K562 (cell line): ENCODE data around the gene POP7. TPM values are rescaled to one million over a fixed set of nuclear protein-coding genes. Genes with fewer than 3 reads are reported as not detected.
"Not testable (repeated sequence)": the region's sequence is repeated elsewhere in the genome, so short reads cannot be mapped to it uniquely, and the experiment has no call there.

Experiments used
- ATAC-seq: fragments of 200-7000 bp; cut with Tn5 transposase; 3 replicates; pipeline ENCODE4 v1.9.1; 2020; ENCODE audit warnings: moderate library complexity
- BruUV-seq: library from RNA; stranded (reverse); fragments of 400-500 nt; replicated peaks from 2 replicates; lab custom pipeline; 2021; lab: Mats Ljungman, UMichigan
- CTCF ChIA-PET: fragments of 300-600 bp; formaldehyde crosslinking; extraction: SDS; loops from one replicate; lab custom pipeline; 2021; ENCODE audit warnings: low intra/inter-chr PET ratio; lab: Yijun Ruan, JAX
- POLR2A ChIA-PET: fragments of 300-600, 350-650 bp; sonication (Branson Sonifier 250); formaldehyde crosslinking; extraction: SDS; loops from one replicate; lab custom pipeline; 2021; ENCODE audit warnings: antibody characterized with exemption, inconsistent platforms; lab: Yijun Ruan, JAX
- DNase-seq, 4 experiments: peaks; one replicate each; pipeline versions ENCODE4 v3.0.0 to v3.0.0-alpha.2; 2011 to 2018; ENCODE audit warnings: low spot score in 3 of 4, mixed read lengths in 3 of 4; ENCODE audit errors: extremely low read depth in 1 of 4
- FAIRE-seq: peaks from 2 replicates; lab custom pipeline; 2011; peaks lifted over from hg19 to GRCh38; lab: Jason Lieb, UNC
- H2AFZ ChIP-seq: 2 replicates; pipeline ENCODE4 v1.6.0; 2011; ENCODE audit warnings: low read depth, low read length, control low read depth, inconsistent platforms
- H3K27ac ChIP-seq: fragments of 200-600 bp; 3 replicates; pipeline ENCODE4 v1.8.0; 2011; ENCODE audit warnings: low read depth, mild to moderate bottlenecking, control low read depth, inconsistent platforms, low read length, moderate library complexity, mixed read lengths; ENCODE audit errors: extremely low read depth
- H3K27me3 ChIP-seq, 2 experiments: fragments of 300-600 bp in 1 of 2; 2 replicates in 1 of 2; 3 replicates in 1 of 2; pipeline versions ENCODE4 v1.6.0 to v1.8.0; 2011; ENCODE audit warnings: inconsistent platforms in 2 of 2, low read length in 2 of 2, mild to moderate bottlenecking in 1 of 2, mixed read lengths in 1 of 2, moderate library complexity in 1 of 2; ENCODE audit not compliant: control insufficient read depth in 2 of 2, insufficient read depth in 2 of 2
- H3K36me3 ChIP-seq: fragments of 300-600 bp; 3 replicates; pipeline ENCODE4 v1.8.0; 2011; ENCODE audit warnings: mild to moderate bottlenecking, low read length, inconsistent platforms; ENCODE audit not compliant: control insufficient read depth, insufficient read depth
- H3K4me1 ChIP-seq, 2 experiments: fragments of 200-600 bp in 1 of 2; replicated peaks in 1 of 2; 2 replicates in 1 of 2; 3 replicates in 1 of 2; pipeline versions ENCODE4 v1.5.1 to v1.8.0; 2011; ENCODE audit warnings: inconsistent platforms in 2 of 2, low read length in 2 of 2, mild to moderate bottlenecking in 1 of 2, mixed read lengths in 1 of 2, moderate library complexity in 1 of 2; ENCODE audit not compliant: control insufficient read depth in 2 of 2, insufficient read depth in 2 of 2
- H3K4me2 ChIP-seq: 2 replicates; pipeline ENCODE4 v1.6.1; 2011; ENCODE audit warnings: low read length, control low read depth, inconsistent platforms, mixed read lengths; ENCODE audit not compliant: insufficient read depth
- H3K4me3 ChIP-seq: fragments of 200-600 bp; sonication (generic), shearing (Covaris generic); 2 replicates; pipeline ENCODE4 v1.5.1; 2016; ENCODE audit warnings: control low read depth, inconsistent platforms
- H3K79me2 ChIP-seq: fragments of 200-600 bp; 3 replicates; pipeline ENCODE4 v1.8.0; 2011; ENCODE audit warnings: low read length, inconsistent platforms; ENCODE audit not compliant: control insufficient read depth, insufficient read depth
- H3K9ac ChIP-seq, 2 experiments: 2 replicates each; pipeline versions ENCODE4 v1.6.0 to v1.6.1; 2011; ENCODE audit warnings: low read depth in 2 of 2, low read length in 2 of 2, control low read depth in 1 of 2, inconsistent platforms in 1 of 2, mild to moderate bottlenecking in 1 of 2, mixed read lengths in 1 of 2; ENCODE audit not compliant: insufficient read depth in 1 of 2
- H3K9me1 ChIP-seq: one replicate; pipeline ENCODE4 v1.6.0; 2011; ENCODE audit warnings: inconsistent platforms, mild to moderate bottlenecking, low read length, moderate library complexity; ENCODE audit not compliant: control insufficient read depth, insufficient read depth
- H3K9me3 ChIP-seq: replicated peaks from 2 replicates; pipeline ENCODE4 v1.5.1; 2011; ENCODE audit warnings: low read depth, low read length, inconsistent platforms; ENCODE audit not compliant: control insufficient read depth, insufficient read depth
- H4K20me1 ChIP-seq: replicated peaks from 2 replicates; pipeline ENCODE4 v1.6.1; 2011; ENCODE audit warnings: low read length, inconsistent platforms, mixed read lengths; ENCODE audit not compliant: control insufficient read depth, insufficient read depth
- ADNP ChIP-seq: fragments of 200-800 bp; sonication (Bioruptor generic); IDR thresholded peaks from 2 replicates; pipeline ENCODE4 v1.6.1; 2016; ENCODE audit warnings: missing genetic modification characterization, missing compliant biosample characterization
- BCOR ChIP-seq: fragments of 450-650 bp; IDR thresholded peaks from 2 replicates; pipeline ENCODE4 v1.6.1; 2016
- DDX20 ChIP-seq: fragments of 450-650 bp; IDR thresholded peaks from 2 replicates; pipeline ENCODE4 v1.6.1; 2016; ENCODE audit warnings: missing genetic modification characterization, low read depth, mild to moderate bottlenecking, missing compliant biosample characterization, moderate library complexity
- KDM1A ChIP-seq, 2 experiments: fragments of 450-650 bp; IDR thresholded peaks; 2 replicates each; pipeline ENCODE4 v1.6.1; 2016; ENCODE audit warnings: mild to moderate bottlenecking in 2 of 2
- RBM25 ChIP-seq: fragments of 200-400 bp; formaldehyde crosslinking; IDR thresholded peaks from 2 replicates; pipeline ENCODE4 v1.6.1; 2018; ENCODE audit warnings: low read length, low read depth, moderate library complexity; ENCODE audit not compliant: severe bottlenecking
- ZNF121 ChIP-seq: sonication (generic); formaldehyde crosslinking; conservative IDR thresholded peaks from 2 replicates; pipeline ENCODE4 v1.8.0; 2022; ENCODE audit warnings: missing genetic modification reagents
- ZNF384 ChIP-seq: IDR thresholded peaks from 2 replicates; pipeline ENCODE4 v1.6.1; 2012; ENCODE audit warnings: low read depth, low read length, improper control_type of control experiment
- WGBS: fragments of 100-300 bp; shearing (Covaris generic); methylation state at CpG from one replicate; pipeline ENCODE4 v1.1.6; 2016; ENCODE audit warnings: low coverage, mixed read lengths; ENCODE audit not compliant: insufficient coverage; ENCODE audit errors: missing lambda C conversion rate; 5-methylcytosine and 5-hydroxymethylcytosine counted together
- in situ Hi-C: fragments of 300-500 bp; cut with MboI; formaldehyde crosslinking; loops from 4 replicates; pipeline ENCODE4 v1.15.0; 2018; ENCODE audit warnings: inconsistent platforms, mixed read lengths
- intact Hi-C: fragments of 100-400 bp; cut with micrococcal nuclease; formaldehyde crosslinking; loops from 2 replicates; pipeline ENCODE4 v1.14.2; 2022
- polyA plus RNA-seq, 8 experiments: library from polyadenylated mRNA; depleted of rRNA in 4 of 8; stranded (reverse) in 5 of 8; unstranded in 3 of 8; fragments of >200 nt; fragmentation: Nextera tagmentation in 2 of 8; fragmentation: Illumina TruSeq in 1 of 8; extraction: Ambion mirVana in 2 of 8; extraction: Trizol in 1 of 8; gene quantifications; 2 replicates each; pipeline versions ENCODE4 v1.2.1 to v1.2.3, GENCODE V29; 2011 to 2014; ENCODE audit warnings: inconsistent platforms in 1 of 8, missing spikeins in 1 of 8
- total RNA-seq, 7 experiments: library from RNA; depleted of rRNA in 6 of 7; stranded (reverse); fragments of >200 nt in 6 of 7; fragmentation: Illumina TruSeq in 2 of 7; extraction: Trizol in 2 of 7; gene quantifications; 2 replicates each; pipeline versions ENCODE4 v1.2.1 to v1.2.3, GENCODE V29; 2011 to 2021; ENCODE audit warnings: low replicate concordance in 1 of 7
- TF ChIP-seq, protein P1 (sequence below): fragments of 250-450 bp; sonication (Bioruptor Pico); IDR thresholded peaks from 2 replicates; pipeline ENCODE4 v1.4.0; 2020; ENCODE audit warnings: borderline replicate concordance
- TF ChIP-seq, protein P2 (sequence below): fragments of 450-650 bp; IDR thresholded peaks from one replicate; pipeline ENCODE4 v1.6.1; 2018; ENCODE audit warnings: mild to moderate bottlenecking, moderate library complexity; ENCODE audit not compliant: partially characterized antibody

Gene POP7
- total and polyA plus RNA-seq, 9 of the 15 experiments (the other 6 are each of a cell fraction or from before 2014, with no cell fraction given): 11.5 to 163 (median 68.9) TPM

DNA sequence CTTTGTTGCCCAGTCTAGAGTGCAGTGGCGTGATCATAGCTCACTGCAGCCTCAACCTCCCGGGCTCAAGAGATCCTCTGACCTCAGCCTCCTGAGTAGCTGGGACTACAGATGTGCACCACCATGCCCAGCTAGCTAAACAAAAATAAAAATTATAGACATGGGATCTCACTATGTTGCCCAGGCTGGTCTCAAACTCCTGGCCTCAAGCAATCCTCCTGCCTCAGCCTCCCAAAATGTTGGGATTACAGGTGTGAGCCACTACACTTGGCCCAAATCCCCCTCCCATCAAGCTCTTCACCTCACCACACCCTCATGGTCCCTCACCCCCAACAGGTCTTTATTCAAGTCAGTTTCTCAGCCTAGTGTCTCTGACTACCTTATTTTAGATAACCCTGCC, 11.2 kb downstream of the POP7 start:
- TF ChIP-seq BCOR: 0 out of 2 replicates have a peak, but pooled peaks have one; percentile 59
- peak; percentile 90 for TF ChIP-seq ZNF121 (CRISPR knock-in tag)
- H4K20me1 ChIP-seq, H2AFZ ChIP-seq, ATAC-seq, DNase-seq, in situ Hi-C loops, H3K9ac ChIP-seq, H3K79me2 ChIP-seq, BruUV-seq, CTCF ChIA-PET, H3K4me2 ChIP-seq, H3K9me3 ChIP-seq, H3K36me3 ChIP-seq, H3K4me3 ChIP-seq, H3K9me1 ChIP-seq, intact Hi-C loops, FAIRE-seq, H3K27ac ChIP-seq: not testable (repeated sequence)
- POLR2A ChIA-PET: interaction anchor here (1.1 to 1.6 kb wide), 2 partner anchors 10 to 28 kb away, joined by 3 to 11 read pairs; partner anchors contain the start of gene POP7
- Histone ChIP-seq H3K4me1 (peaks cover 6 to 17% of the 10 kb centered on the region in 2 experiments; a peak in 3 of 5 replicates), H3K27me3 (peaks cover 10 to 27% of the 10 kb centered on the region in 2 experiments)
- WGBS: 11% methylated on average over 2 of the region's 2 CpGs

DNA sequence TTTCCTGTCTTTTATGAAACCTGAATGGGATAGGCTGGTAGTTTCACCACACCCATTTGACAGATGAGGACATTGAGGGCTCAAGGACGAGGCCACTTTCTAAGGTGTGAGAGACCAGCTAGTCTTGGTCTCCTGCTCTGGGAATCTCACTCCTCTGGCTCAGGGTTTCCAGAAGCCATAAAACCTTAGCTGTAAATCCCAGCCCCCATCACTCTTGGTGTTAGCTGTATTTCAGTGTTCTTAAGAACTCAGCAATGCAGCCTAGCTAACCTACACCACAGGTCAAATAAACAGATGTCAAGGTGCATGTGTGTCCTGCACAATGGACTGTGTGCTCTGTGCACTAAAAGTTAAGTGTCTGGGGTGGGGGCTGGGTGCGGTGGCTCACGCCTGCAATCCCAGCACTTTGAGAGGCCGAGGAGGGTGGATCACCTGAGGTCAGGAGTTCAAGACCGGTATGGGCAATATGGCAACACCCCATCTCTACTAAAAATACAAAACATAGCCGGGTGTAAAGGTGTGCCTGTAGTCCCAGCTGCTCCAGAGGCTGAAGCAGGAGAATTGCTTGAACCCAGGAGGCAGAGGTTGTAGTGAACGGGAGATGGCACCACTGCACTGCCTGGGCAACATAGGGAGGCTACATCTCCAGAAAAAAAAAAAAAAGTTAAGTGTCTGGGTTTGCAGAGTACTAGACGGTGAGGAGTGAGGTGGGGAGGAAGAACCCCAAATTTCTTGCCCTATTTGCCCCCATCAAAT, 13.8 kb downstream of the POP7 start:
- H3K4me3 ChIP-seq: no peak overlapping the region
- H2AFZ ChIP-seq: no peak overlapping the region
- H3K9me1 ChIP-seq: no peaks in the 10 kb centered on the region
- no peak for ATAC-seq
- 14% methylated on average over 8 of the region's 8 CpGs for WGBS
- H3K9me3 ChIP-seq: peaks cover 4% of the 10 kb centered on the region; the same call in 1 of the 2 replicates
- no peak for FAIRE-seq
- no peaks in the 10 kb centered on the region for H4K20me1 ChIP-seq
- no TSS peak for BruUV-seq
- intact Hi-C loops: loop anchor here (10.0 kb wide), 1 partner anchor 315 kb away; no protein-coding TSS in a partner anchor
- no peak overlapping the region for H3K9ac ChIP-seq
- H3K4me1 ChIP-seq: peaks cover 6 to 26% of the 10 kb centered on the region in 2 experiments; a peak in 3 of 5 replicates
- in situ Hi-C loops: no loop called here
- no peak for DNase-seq
- POLR2A ChIA-PET: interaction anchor here (0.5 to 0.7 kb wide), 3 partner anchors 80 to 117 kb away, joined by 3 to 5 read pairs (median 3); partner anchors contain the start of gene PCOLCE
- H3K27ac ChIP-seq: no peak overlapping the region
- no peaks in the 10 kb centered on the region for H3K36me3 ChIP-seq
- H3K27me3 ChIP-seq: peaks cover 10 to 25% of the 10 kb centered on the region in 2 experiments
- H3K4me2 ChIP-seq: no peak overlapping the region
- H3K79me2 ChIP-seq: no peaks in the 10 kb centered on the region
- CTCF ChIA-PET: no interaction called here
- TF ChIP-seq DDX20 (tag): no peak
- peak; percentile 61; the same call in 1 of the 2 replicates for TF ChIP-seq ADNP (tag)
- TF ChIP-seq RBM25: peak; percentile 63
- TF ChIP-seq, protein P1, sequence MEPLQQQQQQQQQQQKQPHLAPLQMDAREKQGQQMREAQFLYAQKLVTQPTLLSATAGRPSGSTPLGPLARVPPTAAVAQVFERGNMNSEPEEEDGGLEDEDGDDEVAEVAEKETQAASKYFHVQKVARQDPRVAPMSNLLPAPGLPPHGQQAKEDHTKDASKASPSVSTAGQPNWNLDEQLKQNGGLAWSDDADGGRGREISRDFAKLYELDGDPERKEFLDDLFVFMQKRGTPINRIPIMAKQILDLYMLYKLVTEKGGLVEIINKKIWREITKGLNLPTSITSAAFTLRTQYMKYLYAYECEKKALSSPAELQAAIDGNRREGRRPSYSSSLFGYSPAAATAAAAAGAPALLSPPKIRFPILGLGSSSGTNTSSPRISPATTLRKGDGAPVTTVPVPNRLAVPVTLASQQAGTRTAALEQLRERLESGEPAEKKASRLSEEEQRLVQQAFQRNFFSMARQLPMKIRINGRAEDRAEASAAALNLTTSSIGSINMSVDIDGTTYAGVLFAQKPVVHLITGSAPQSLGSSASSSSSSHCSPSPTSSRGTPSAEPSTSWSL (CRISPR knock-in tag): no peak
- 0 out of 4 replicates have a peak, but pooled peaks of 1 of the 2 experiments have one; percentile 8 for TF ChIP-seq KDM1A (IDR thresholded peaks at IDR 0.05)
- TF ChIP-seq, protein P2, sequence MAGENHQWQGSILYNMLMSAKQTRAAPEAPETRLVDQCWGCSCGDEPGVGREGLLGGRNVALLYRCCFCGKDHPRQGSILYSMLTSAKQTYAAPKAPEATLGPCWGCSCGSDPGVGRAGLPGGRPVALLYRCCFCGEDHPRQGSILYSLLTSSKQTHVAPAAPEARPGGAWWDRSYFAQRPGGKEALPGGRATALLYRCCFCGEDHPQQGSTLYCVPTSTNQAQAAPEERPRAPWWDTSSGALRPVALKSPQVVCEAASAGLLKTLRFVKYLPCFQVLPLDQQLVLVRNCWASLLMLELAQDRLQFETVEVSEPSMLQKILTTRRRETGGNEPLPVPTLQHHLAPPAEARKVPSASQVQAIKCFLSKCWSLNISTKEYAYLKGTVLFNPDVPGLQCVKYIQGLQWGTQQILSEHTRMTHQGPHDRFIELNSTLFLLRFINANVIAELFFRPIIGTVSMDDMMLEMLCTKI: no peak
- peak; percentile 22; the same call in 1 of the 2 replicates for TF ChIP-seq ZNF384
- TF ChIP-seq BCOR: peak; percentile 75
